BJ (cell line): ENCODE measurements around the gene XPNPEP2. TPM values are rescaled to one million over a fixed set of nuclear protein-coding genes. Genes with fewer than 3 reads are reported as not detected.
A peak's percentile ranks its signal among the peaks of the same experiment; 100 is the strongest.

Experiments
- CTCF ChIA-PET: fragments of 350-600 bp; formaldehyde crosslinking; extraction: SDS; loops from one replicate; lab custom pipeline; 2021; ENCODE audit warnings: antibody characterized with exemption, inconsistent platforms; lab: Yijun Ruan, JAX
- POLR2A ChIA-PET: fragments of 300-600 bp; sonication (Branson Sonifier 250); formaldehyde crosslinking; extraction: SDS; loops from one replicate; lab custom pipeline; 2021; ENCODE audit warnings: antibody characterized with exemption; lab: Charles Lee
- DNase-seq: peaks from one replicate; pipeline ENCODE4 v3.0.0-alpha.2; 2011; ENCODE audit warnings: low read depth
- H3K27me3 ChIP-seq: 2 replicates; pipeline ENCODE4 v1.6.0; 2011; ENCODE audit warnings: low read length; ENCODE audit not compliant: control insufficient read depth, insufficient read depth
- H3K36me3 ChIP-seq: 2 replicates; pipeline ENCODE4 v1.5.1; 2011; ENCODE audit warnings: low read length; ENCODE audit not compliant: control insufficient read depth, insufficient read depth
- H3K4me3 ChIP-seq: 2 replicates; pipeline ENCODE4 v1.5.1; 2011; ENCODE audit warnings: low read depth, mild to moderate bottlenecking, control low read depth, low read length
- polyA minus RNA-seq: library from RNA; depleted of rRNA, polyadenylated mRNA; stranded (reverse); fragments of >200 nt; gene quantifications from 2 replicates; pipeline ENCODE4 v1.2.3, GENCODE V29; 2011; rRNA and poly(A)+ RNA removed
- polyA plus RNA-seq: library from polyadenylated mRNA; depleted of rRNA; stranded (reverse); fragments of >200 nt; gene quantifications from 2 replicates; pipeline ENCODE4 v1.2.3, GENCODE V29; 2011; rRNA removed
- TF ChIP-seq, protein P1 (sequence below): IDR thresholded peaks from 2 replicates; pipeline ENCODE4 v1.5.1; 2011; ENCODE audit warnings: low read depth, mild to moderate bottlenecking, control low read depth, inconsistent platforms, low read length, moderate library complexity; ENCODE audit not compliant: insufficient read depth

XPNPEP2 gene
- polyA plus RNA-seq: 0.16 and 0.32 TPM in 2 replicates
- not detected in 2 replicates for polyA minus RNA-seq

DNA sequence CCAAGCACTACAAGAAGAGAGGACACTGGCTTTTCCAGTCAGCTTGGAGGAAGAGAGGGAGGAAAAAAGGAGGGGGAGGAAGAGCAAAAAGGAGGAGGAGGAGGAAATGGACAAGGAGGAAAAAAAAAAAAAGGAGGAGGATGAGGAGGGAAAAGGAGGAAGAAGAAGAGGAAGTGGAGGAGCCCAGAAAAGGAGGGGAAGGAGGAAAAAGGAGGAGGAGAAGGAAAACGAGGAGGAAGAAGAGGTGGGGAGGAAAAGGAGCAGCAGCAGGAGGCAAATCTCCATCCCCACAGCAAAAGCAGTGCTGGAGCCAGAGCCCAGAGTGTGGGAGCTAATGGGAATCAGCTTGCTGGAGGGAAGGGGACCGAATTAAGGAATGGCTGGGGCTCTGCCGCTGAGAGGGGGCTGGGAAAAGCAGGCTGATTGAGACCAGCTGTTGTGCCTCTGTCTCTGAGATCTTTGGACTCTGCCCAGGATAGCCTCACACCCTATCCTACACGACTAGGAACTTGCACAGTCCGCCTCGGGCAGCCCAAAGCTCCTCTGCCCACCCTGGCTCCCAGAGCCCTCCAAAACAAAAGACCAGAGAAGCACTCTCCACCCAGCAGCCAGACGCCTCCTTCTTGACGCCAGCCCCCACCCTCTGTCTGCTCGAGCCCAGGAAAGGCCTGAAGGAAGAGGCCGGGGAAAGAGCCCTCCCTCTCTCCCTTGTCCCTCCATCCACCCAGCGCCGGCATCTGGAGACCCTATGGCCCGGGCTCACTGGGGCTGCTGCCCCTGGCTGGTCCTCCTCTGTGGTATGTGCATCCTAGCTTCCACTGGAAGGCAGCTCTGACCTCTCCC, at the start of gene XPNPEP2:
Gene XPNPEP2, plus strand, starts transcription at position 514 of the 843 bp plus-strand sequence. Its CDS starts 235 bp downstream, at position 749.
- TF ChIP-seq, protein P1, sequence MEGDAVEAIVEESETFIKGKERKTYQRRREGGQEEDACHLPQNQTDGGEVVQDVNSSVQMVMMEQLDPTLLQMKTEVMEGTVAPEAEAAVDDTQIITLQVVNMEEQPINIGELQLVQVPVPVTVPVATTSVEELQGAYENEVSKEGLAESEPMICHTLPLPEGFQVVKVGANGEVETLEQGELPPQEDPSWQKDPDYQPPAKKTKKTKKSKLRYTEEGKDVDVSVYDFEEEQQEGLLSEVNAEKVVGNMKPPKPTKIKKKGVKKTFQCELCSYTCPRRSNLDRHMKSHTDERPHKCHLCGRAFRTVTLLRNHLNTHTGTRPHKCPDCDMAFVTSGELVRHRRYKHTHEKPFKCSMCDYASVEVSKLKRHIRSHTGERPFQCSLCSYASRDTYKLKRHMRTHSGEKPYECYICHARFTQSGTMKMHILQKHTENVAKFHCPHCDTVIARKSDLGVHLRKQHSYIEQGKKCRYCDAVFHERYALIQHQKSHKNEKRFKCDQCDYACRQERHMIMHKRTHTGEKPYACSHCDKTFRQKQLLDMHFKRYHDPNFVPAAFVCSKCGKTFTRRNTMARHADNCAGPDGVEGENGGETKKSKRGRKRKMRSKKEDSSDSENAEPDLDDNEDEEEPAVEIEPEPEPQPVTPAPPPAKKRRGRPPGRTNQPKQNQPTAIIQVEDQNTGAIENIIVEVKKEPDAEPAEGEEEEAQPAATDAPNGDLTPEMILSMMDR: no peak
- DNase-seq: peak; percentile 15
- Histone ChIP-seq H3K27me3 (no peaks in the 10 kb centered on the region), H3K4me3 (no peak within 1 kb of the TSS), H3K36me3 (no peaks in the 10 kb centered on the region)
- ChIA-PET POLR2A (no interaction called here), CTCF (interaction anchor here (0.6 to 4.2 kb wide), 3 partner anchors 12 to 131 kb away, joined by 3 to 29 read pairs (median 3); no protein-coding TSS in a partner anchor)

DNA sequence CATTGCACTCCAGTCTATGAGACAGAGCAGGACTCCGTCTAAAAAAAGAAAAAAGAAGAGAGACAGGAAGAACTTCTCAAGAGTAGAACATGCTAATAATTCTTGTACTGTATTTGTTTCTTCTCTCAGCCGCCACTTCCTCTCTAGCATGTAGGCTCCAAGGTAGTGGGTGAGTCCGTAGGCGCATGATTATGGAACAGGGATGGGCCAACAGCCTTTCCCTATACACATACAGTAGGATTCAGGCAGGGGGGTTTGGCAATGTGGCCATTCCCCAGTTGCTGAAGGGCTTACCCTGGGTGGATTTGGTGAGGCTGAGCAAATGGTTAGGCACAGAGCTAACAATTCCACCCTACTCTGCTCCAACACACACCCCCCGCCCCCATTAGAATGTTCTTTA, 49.0 kb upstream of the XPNPEP2 start:
- ChIA-PET POLR2A (no interaction called here), CTCF (interaction anchor here (1.1 kb wide), 1 partner anchor 11 kb away, joined by 3 read pairs; no protein-coding TSS in a partner anchor)
- Histone ChIP-seq H3K4me3 (no peak overlapping the region), H3K36me3 (no peaks in the 10 kb centered on the region), H3K27me3 (no peaks in the 10 kb centered on the region)
- DNase-seq: no peak
- TF ChIP-seq, protein P1: no peak

GRCh38 chrX:129690435-129690834, 48.3 kb upstream of the XPNPEP2 start:
- H3K4me3 ChIP-seq: no peak overlapping the region
- DNase-seq: no peak
- ChIA-PET CTCF (interaction anchor here (1.1 kb wide), 1 partner anchor 11 kb away, joined by 3 read pairs; no protein-coding TSS in a partner anchor), POLR2A (no interaction called here)
- H3K36me3 ChIP-seq: no peaks in the 10 kb centered on the region
- no peaks in the 10 kb centered on the region for H3K27me3 ChIP-seq
- TF ChIP-seq, protein P1: no peak

GRCh38 chrX:129693354-129693753, 45.4 kb upstream of the XPNPEP2 start:
- TF ChIP-seq, protein P1: no peak
- DNase-seq: no peak
- Histone ChIP-seq H3K27me3 (peaks cover 2% of the 10 kb centered on the region; the same call in 1 of the 2 replicates), H3K36me3 (no peaks in the 10 kb centered on the region), H3K4me3 (no peak overlapping the region)
- ChIA-PET CTCF (no interaction called here), POLR2A (no interaction called here)

DNA sequence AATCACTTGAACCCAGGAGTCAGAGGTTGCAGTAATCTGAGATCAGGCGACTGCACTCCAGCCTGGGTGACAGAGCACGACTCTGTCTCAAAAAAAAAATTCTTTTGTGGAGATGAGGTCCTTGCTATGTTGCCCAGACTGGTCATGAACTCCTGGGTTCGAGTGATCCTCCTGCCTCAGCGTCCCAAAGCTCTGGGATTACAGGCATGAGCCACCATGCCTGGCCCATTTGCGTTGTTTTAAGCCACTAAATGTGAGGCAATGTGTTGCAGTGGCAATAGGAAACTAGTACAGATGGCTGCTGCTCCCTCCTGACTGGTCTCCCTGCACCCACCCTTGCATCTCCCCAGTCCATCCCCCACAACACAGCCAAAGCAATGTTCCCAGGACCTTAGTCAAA, 44.0 kb upstream of the XPNPEP2 start:
- H3K4me3 ChIP-seq: no peak overlapping the region
- TF ChIP-seq, protein P1: no peak
- POLR2A ChIA-PET: no interaction called here
- DNase-seq: no peak
- peaks cover 2% of the 10 kb centered on the region; the same call in 1 of the 2 replicates for H3K27me3 ChIP-seq
- H3K36me3 ChIP-seq: no peaks in the 10 kb centered on the region
- CTCF ChIA-PET: interaction anchor here (0.9 kb wide), 1 partner anchor 31 kb away, joined by 3 read pairs; no protein-coding TSS in a partner anchor
